ENCODE measurements around the gene KY.
A peak's percentile ranks its signal among the peaks of the same experiment; 100 is the strongest.

Gene KY

GRCh38 chr3:134602440-134602814 lies 48.4 kb downstream of the KY start:
- H4K20me1 ChIP-seq (ENCODE audit: insufficient read depth, low read length), result no peaks in the 10 kb centered on the region
- H3K27me3 ChIP-seq (replicated peaks; ENCODE audit: insufficient read depth, low read length), result no peaks in the 10 kb centered on the region
- no peaks in the 10 kb centered on the region for H3K9me3 ChIP-seq (replicated peaks; ENCODE audit: insufficient read depth, low read length)
- no peak overlapping the region for H3K4me2 ChIP-seq (ENCODE audit: low read depth, low read length)
- no peak for TF ChIP-seq EZH2 (optimal IDR thresholded peaks at IDR 0.05; ENCODE audit: low read depth, low read length)
- no peak for TF ChIP-seq EZH2phosphoT487 (IDR thresholded peaks at IDR 0.05; ENCODE audit: low read length)
- TF ChIP-seq, protein P1, sequence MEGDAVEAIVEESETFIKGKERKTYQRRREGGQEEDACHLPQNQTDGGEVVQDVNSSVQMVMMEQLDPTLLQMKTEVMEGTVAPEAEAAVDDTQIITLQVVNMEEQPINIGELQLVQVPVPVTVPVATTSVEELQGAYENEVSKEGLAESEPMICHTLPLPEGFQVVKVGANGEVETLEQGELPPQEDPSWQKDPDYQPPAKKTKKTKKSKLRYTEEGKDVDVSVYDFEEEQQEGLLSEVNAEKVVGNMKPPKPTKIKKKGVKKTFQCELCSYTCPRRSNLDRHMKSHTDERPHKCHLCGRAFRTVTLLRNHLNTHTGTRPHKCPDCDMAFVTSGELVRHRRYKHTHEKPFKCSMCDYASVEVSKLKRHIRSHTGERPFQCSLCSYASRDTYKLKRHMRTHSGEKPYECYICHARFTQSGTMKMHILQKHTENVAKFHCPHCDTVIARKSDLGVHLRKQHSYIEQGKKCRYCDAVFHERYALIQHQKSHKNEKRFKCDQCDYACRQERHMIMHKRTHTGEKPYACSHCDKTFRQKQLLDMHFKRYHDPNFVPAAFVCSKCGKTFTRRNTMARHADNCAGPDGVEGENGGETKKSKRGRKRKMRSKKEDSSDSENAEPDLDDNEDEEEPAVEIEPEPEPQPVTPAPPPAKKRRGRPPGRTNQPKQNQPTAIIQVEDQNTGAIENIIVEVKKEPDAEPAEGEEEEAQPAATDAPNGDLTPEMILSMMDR (IDR thresholded peaks at IDR 0.05; ENCODE audit: low read length), result no peak
- peaks cover 6% of the 10 kb centered on the region for H3K4me1 ChIP-seq (ENCODE audit: low read length)
- no peaks in the 10 kb centered on the region for H3F3A ChIP-seq (ENCODE audit: insufficient read depth, low read length)
- no peak overlapping the region for H3K9ac ChIP-seq (ENCODE audit: low read length)
- no peaks in the 10 kb centered on the region for H3K9me2 ChIP-seq (replicated peaks; ENCODE audit: insufficient read depth, low read length)
- no peak for DNase-seq
- no peaks in the 10 kb centered on the region for H3K36me3 ChIP-seq (replicated peaks; ENCODE audit: insufficient read depth, low read length)
- no peak overlapping the region for H3K4me3 ChIP-seq (ENCODE audit: low read length)
- H2AFZ ChIP-seq (ENCODE audit: low read length), result no peak overlapping the region
- no peak overlapping the region for H3K27ac ChIP-seq (ENCODE audit: low read length)
- H3K79me2 ChIP-seq (ENCODE audit: low read length), result no peaks in the 10 kb centered on the region

DNA sequence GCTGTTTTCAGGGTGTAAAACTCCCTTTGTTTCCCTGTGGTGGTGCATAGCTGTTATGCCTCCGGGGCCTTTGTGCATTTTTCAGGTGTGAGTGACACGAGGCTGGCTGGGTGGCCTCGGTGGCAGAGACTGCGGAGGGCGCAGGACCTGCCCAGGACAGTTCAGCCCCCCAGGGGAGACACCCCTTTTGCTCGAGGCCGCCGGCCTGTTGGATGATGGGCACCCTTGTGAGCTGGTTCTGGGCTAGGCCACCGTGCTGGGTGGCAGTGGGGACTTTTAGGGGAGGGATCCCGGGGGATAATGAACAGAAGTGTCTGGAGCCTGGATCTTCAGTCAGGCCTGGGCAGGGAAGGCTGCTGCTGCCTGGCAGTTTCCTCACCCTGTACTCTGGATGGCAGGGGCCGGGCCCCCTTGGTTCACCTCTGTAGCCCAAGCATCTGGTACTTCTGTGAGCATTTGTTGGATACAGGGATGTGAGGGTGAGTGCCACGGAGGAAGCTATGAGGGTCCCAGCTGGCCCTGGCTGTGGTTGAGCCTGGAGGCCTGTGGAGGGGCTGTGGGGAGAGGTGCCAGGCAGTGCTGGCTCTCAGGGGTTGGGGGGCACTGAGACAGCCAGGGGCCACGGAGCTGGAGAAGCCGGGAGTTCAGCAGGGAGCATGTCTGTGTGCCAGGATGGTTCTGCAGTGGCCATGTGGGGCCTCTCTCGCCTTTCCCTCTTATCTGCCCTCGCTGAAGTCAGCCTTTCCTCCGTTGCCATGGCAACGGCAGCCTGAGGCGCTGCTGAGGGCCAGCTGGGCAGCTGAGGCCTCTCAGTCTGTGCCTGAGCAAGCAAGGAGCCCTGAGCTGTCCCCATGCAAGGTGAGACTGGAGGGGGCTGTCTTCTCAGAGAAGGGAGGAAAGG lies 49.0 kb downstream of the KY start:
- no peaks in the 10 kb centered on the region for H4K20me1 ChIP-seq (ENCODE audit: insufficient read depth, low read length)
- TF ChIP-seq EZH2phosphoT487 (IDR thresholded peaks at IDR 0.05; ENCODE audit: low read length) (no peak), EZH2 (optimal IDR thresholded peaks at IDR 0.05; ENCODE audit: low read depth, low read length) (no peak)
- TF ChIP-seq, protein P1 (IDR thresholded peaks at IDR 0.05; ENCODE audit: low read length), result no peak
- H3K9me2 ChIP-seq (replicated peaks; ENCODE audit: insufficient read depth, low read length), result no peaks in the 10 kb centered on the region
- no peak overlapping the region for H3K4me3 ChIP-seq (ENCODE audit: low read length)
- H3K79me2 ChIP-seq (ENCODE audit: low read length), result no peaks in the 10 kb centered on the region
- H3K36me3 ChIP-seq (replicated peaks; ENCODE audit: insufficient read depth, low read length), result no peaks in the 10 kb centered on the region
- no peaks in the 10 kb centered on the region for H3K9me3 ChIP-seq (replicated peaks; ENCODE audit: insufficient read depth, low read length)
- no peak overlapping the region for H3K27ac ChIP-seq (ENCODE audit: low read length)
- no peaks in the 10 kb centered on the region for H3F3A ChIP-seq (ENCODE audit: insufficient read depth, low read length)
- no peak for DNase-seq
- H3K4me1 ChIP-seq (ENCODE audit: low read length), result peaks cover 6% of the 10 kb centered on the region
- no peaks in the 10 kb centered on the region for H3K27me3 ChIP-seq (replicated peaks; ENCODE audit: insufficient read depth, low read length)
- H2AFZ ChIP-seq (ENCODE audit: low read length), result no peak overlapping the region
- H3K9ac ChIP-seq (ENCODE audit: low read length), result no peak overlapping the region
- no peak overlapping the region; the same call in 1 of the 2 replicates for H3K4me2 ChIP-seq (ENCODE audit: low read depth, low read length)

DNA sequence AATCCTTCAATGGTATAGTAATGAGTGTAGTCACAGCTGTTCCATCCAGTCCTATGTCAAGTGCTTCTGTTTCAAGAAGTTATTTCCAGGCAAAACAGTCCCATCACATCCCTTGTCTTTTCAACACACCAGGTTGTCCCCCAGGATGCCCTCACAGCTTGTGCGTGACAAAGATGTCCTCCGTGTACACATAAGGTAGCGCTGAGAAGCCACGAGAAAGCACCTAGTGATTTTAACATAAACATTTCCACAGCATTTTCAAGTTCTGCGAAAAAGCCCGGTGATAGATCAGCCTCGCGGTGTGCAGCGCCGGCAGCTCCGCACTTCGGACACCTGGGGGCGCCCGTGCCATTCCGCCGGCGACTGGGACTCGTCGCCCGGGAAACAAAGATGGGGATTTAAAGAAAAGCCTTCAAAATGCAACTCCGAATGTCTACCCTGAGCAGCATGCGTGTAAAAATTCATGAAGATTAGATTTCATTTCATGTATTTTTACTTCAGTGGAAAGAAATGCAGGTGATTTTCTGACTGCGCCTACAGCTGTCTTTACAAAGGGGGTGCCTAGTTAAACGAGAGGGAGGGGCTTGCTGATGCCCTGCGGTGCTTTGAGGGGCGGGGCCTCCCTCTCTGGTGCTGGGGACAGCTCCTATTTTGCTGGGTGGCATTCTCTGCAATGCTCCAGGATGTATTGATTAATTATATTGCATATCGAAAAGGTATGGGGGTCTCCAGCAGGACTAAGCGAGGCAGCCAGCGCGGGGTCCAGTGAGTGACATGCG lies 49.9 kb downstream of the KY start:
- H3K27ac ChIP-seq (ENCODE audit: low read length), result no peak overlapping the region

More for the DNA sequence above, 49.9 kb downstream of the KY start:
- Histone ChIP-seq H3K9me2 (replicated peaks; ENCODE audit: insufficient read depth, low read length) (no peaks in the 10 kb centered on the region), H3K9ac (ENCODE audit: low read length) (no peak overlapping the region), H3K27me3 (replicated peaks; ENCODE audit: insufficient read depth, low read length) (no peaks in the 10 kb centered on the region), H3K4me3 (ENCODE audit: low read length) (peak overlapping the region; percentile 38), H3F3A (ENCODE audit: insufficient read depth, low read length) (no peaks in the 10 kb centered on the region), H2AFZ (ENCODE audit: low read length) (no peak overlapping the region; the same call in 1 of the 2 replicates), H3K36me3 (replicated peaks; ENCODE audit: insufficient read depth, low read length) (no peaks in the 10 kb centered on the region), H3K79me2 (ENCODE audit: low read length) (no peaks in the 10 kb centered on the region), H4K20me1 (ENCODE audit: insufficient read depth, low read length) (no peaks in the 10 kb centered on the region), H3K4me2 (ENCODE audit: low read depth, low read length) (peak overlapping the region; percentile 57; the same call in 1 of the 2 replicates), H3K9me3 (replicated peaks; ENCODE audit: insufficient read depth, low read length) (no peaks in the 10 kb centered on the region), H3K4me1 (ENCODE audit: low read length) (no peaks in the 10 kb centered on the region; the same call in 1 of the 2 replicates)
- peak; percentile 66 for DNase-seq
- TF ChIP-seq, protein P1 (IDR thresholded peaks at IDR 0.05; ENCODE audit: low read length), result peak; percentile 97
- TF ChIP-seq EZH2phosphoT487 (IDR thresholded peaks at IDR 0.05; ENCODE audit: low read length) (no peak), EZH2 (optimal IDR thresholded peaks at IDR 0.05; ENCODE audit: low read depth, low read length) (no peak)
